Testis (tissue), 3 donors: ENCODE measurements around the gene RMI2. TPM values are rescaled to one million over a fixed set of nuclear protein-coding genes. Genes with fewer than 3 reads are reported as not detected.

Experiments
- DNase-seq: peaks from one replicate; pipeline ENCODE4 v3.0.0-alpha.2; 2019
- H3K27ac ChIP-seq, 2 donors: fragments of 200-600 bp; sonication (generic); one replicate each; pipeline ENCODE4 v1.5.1; 2019
- H3K27me3 ChIP-seq: fragments of 200-600 bp; sonication (generic); one replicate; pipeline ENCODE4 v1.5.1; 2019
- H3K36me3 ChIP-seq: fragments of 200-600 bp; sonication (generic); one replicate; pipeline ENCODE4 v1.5.1; 2017; ENCODE audit warnings: low read depth; ENCODE audit errors: missing control alignments
- H3K4me1 ChIP-seq: fragments of 200-600 bp; sonication (generic); one replicate; pipeline ENCODE4 v1.5.1; 2019
- H3K4me3 ChIP-seq, 2 donors: fragments of 200-600 bp; sonication (generic); one replicate each; pipeline ENCODE4 v1.5.1; 2017 to 2019
- H3K9me3 ChIP-seq: fragments of 200-600 bp; sonication (generic); one replicate; pipeline ENCODE4 v1.5.1; 2017
- CTCF ChIP-seq, 3 experiments: fragments of 450-650 bp in 2 of 3; fragments of 200-600 bp in 1 of 3; sonication (generic) in 1 of 3; IDR thresholded peaks; one replicate each; pipeline ENCODE4 v1.5.1; 2016 to 2019; ENCODE audit warnings: antibody characterized with exemption in 3 of 3, mild to moderate bottlenecking in 2 of 3, moderate library complexity in 1 of 3
- POLR2A ChIP-seq: fragments of 450-650 bp; IDR thresholded peaks from one replicate; pipeline ENCODE4 v1.6.1; 2017; ENCODE audit warnings: antibody characterized with exemption, mild to moderate bottlenecking, moderate library complexity
- WGBS, 2 donors: methylation state at CpG; one replicate each; pipeline ENCODE4 v1.1.5; 2018; 5-methylcytosine and 5-hydroxymethylcytosine counted together
- intact Hi-C: fragments of 100-400 bp; cut with DNase I; formaldehyde crosslinking; loops from one replicate; pipeline ENCODE4 v1.15.1; 2023; ENCODE audit warnings: low total_unique reads
- polyA plus RNA-seq: library from polyadenylated mRNA; stranded (reverse); fragments of 350-450 nt; fragmentation: Illumina TruSeq; extraction: RNeasy Lipid Tissue Mini Kit (QIAGEN cat#74804); gene quantifications from one replicate; pipeline ENCODE4 v1.2.3, GENCODE V29; 2014; ENCODE audit warnings: low read depth, low replicate concordance; ENCODE audit not compliant: insufficient read depth
- total RNA-seq, 2 donors: library from RNA; depleted of rRNA; stranded (reverse); fragments of >200 nt; gene quantifications; one replicate each; pipeline ENCODE4 v1.2.3, GENCODE V29; 2016

The RMI2 gene
- total and polyA plus RNA-seq, 3 donors from 2014 or later: 21.5 to 30.6 (median 26.7) TPM

DNA sequence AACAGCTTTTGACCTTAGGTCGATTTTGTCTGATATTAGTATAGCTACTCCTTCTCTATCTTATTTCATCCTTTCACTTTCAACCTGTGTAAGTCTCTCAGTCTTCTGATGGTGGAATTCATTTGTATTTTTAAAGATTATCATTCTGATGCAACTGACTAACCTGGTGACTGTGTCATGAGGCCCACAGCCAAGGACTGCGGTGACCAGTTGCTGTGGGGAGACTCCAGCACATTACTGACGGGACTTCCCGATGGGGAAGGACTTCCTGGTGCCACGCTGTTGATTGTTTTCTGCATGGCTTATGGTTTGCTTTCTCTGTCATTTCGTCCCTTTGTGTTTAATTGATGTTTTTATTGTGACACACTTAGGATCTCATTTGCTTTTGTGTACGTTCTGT, 34.2 kb downstream of the RMI2 start:
- no peak for TF ChIP-seq CTCF (IDR thresholded peaks at IDR 0.05)
- TF ChIP-seq POLR2A: no peak
- H3K36me3 ChIP-seq: no peaks in the 10 kb centered on the region
- DNase-seq: no peak
- intact Hi-C loops: no loop called here
- no peak overlapping the region for H3K4me3 ChIP-seq
- no peak overlapping the region for H3K27ac ChIP-seq
- H3K4me1 ChIP-seq: no peaks in the 10 kb centered on the region
- no peaks in the 10 kb centered on the region for H3K9me3 ChIP-seq
- H3K27me3 ChIP-seq: no peaks in the 10 kb centered on the region
- 80 to 90% methylated on average over 7 of the region's 7 CpGs for WGBS, 2 donors

GRCh38 chr16:11380836-11381235, 35.6 kb downstream of the RMI2 start:
- intact Hi-C loops: no loop called here
- Histone ChIP-seq H3K27ac (no peak overlapping the region), H3K36me3 (no peaks in the 10 kb centered on the region), H3K4me1 (no peaks in the 10 kb centered on the region), H3K9me3 (no peaks in the 10 kb centered on the region), H3K27me3 (no peaks in the 10 kb centered on the region), H3K4me3 (no peak overlapping the region)
- 90 to 95% methylated on average over 9 of the region's 9 CpGs for WGBS, 2 donors
- no peak for TF ChIP-seq CTCF (IDR thresholded peaks at IDR 0.05)
- no peak for TF ChIP-seq POLR2A
- DNase-seq: no peak

DNA sequence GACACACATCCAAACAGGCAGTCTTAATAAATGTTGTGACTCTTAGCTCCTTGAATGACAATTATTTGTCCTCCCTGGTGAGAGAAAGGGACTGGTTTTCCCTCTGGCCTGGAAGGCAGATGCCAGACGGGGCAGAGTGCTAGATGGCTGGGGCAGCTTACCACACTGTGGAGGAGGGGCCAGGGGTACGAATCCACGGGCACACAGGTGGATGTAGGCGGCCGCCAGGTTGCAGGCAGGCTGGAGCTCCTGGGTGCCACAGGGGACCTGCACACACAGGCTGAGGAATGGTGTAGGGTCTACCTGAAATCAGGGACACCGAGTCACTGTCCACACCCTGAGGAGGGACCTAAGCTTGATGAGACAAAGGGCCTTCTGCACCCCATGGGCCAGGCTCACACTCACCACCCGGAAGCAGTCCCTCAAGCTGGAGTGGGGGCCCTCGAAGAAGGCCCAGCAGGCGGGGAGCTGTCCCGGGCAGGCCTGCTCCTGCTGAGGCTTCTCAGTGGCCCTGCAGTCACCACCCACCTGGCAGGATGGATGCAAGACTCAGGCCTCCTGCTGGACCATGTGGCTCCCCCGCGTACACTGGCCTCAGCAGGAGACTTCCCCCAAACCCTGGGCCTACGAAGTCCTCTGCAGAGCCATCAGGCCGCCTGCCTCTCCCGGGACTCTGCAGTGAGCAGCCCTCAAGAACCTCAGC, 38.4 kb downstream of the RMI2 start:
- no peaks in the 10 kb centered on the region for H3K4me1 ChIP-seq

DNA sequence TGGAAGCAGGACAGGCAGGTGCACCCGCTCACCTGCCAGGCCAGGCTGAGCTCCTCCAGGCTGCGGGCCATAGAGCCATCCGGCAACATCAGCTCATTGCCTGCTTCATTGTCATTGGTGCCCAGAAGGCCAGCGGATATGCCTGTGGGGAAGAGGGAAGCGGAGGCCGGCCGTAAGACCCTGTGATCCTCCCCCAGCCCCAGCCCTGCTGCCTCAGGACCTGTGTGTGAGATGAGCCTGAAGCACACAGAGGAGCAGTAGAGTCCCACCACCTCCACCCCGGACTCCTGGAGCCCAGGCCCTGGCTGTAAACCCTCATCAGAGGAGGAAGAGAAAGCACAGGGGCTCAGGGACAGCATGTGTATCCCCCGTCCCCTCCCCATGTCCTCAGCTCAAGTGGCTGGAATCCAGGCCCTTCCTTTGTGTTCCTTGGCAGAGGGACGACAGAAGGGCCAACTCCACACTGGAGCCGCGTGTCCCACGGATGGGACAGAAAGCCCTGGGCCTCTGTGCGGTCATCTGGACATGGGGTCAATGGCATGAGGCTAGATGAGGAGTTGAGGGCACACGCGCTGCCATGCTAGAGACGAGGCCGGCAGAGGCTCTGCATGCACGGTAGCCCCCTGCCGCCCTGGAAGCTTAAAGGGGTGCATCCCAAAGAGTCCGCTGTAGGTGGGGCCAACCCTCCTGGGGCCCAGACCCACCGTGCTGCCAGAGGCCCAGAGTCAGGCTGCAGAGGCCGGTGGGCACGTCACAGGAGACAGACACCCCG, 39.1 kb downstream of the RMI2 start:
- Histone ChIP-seq H3K36me3 (no peaks in the 10 kb centered on the region), H3K4me1 (no peaks in the 10 kb centered on the region), H3K27me3 (no peaks in the 10 kb centered on the region), H3K4me3 (no peak overlapping the region), H3K9me3 (no peaks in the 10 kb centered on the region), H3K27ac (no peak overlapping the region)
- 89 to 100% methylated on average over 3 to 25 of the region's 25 CpGs for WGBS, 2 donors
- no peak for TF ChIP-seq CTCF (IDR thresholded peaks at IDR 0.05)
- TF ChIP-seq POLR2A: no peak
- intact Hi-C loops: no loop called here
- no peak for DNase-seq

More for the DNA sequence above, 38.4 kb downstream of the RMI2 start:
- TF ChIP-seq CTCF (IDR thresholded peaks at IDR 0.05) (no peak), POLR2A (no peak)
- Histone ChIP-seq H3K4me3 (no peak overlapping the region), H3K27ac (no peak overlapping the region), H3K36me3 (no peaks in the 10 kb centered on the region), H3K27me3 (no peaks in the 10 kb centered on the region), H3K9me3 (no peaks in the 10 kb centered on the region)
- WGBS, 2 donors: 80 to 94% methylated on average over 6 to 15 of the region's 15 CpGs
- no peak for DNase-seq
- intact Hi-C loops: no loop called here
